GM12878 (cell line): ENCODE measurements around the gene ZDHHC14. TPM values are rescaled to one million over a fixed set of nuclear protein-coding genes. Genes with fewer than 3 reads are reported as not detected.

Experiments used
- CHD2 ChIP-seq: IDR thresholded peaks from 2 replicates; pipeline ENCODE4 v1.6.1; 2011; ENCODE audit warnings: low read depth, low read length, improper control_type of control experiment, borderline replicate concordance
- CREM ChIP-seq: IDR thresholded peaks from 2 replicates; pipeline ENCODE4 v1.6.1; 2014; ENCODE audit warnings: antibody characterized with exemption, low read depth
- E2F8 ChIP-seq: fragments of 450-650 bp; IDR thresholded peaks from 2 replicates; pipeline ENCODE4 v1.6.1; 2018; ENCODE audit warnings: mild to moderate bottlenecking, low read depth, moderate library complexity; ENCODE audit not compliant: partially characterized antibody
- JUND ChIP-seq: IDR thresholded peaks from 2 replicates; pipeline ENCODE4 v1.6.1; 2012; ENCODE audit warnings: low read depth, mild to moderate bottlenecking, low read length, improper control_type of control experiment, moderate library complexity
- SMAD5 ChIP-seq: IDR thresholded peaks from 2 replicates; pipeline ENCODE4 v1.6.1; 2016; ENCODE audit warnings: antibody characterized with exemption, low read depth
- SP1 ChIP-seq: IDR thresholded peaks from one replicate; pipeline ENCODE4 v1.6.1; 2011; ENCODE audit warnings: low read depth, low read length
- YBX1 ChIP-seq: fragments of 450-650 bp; IDR thresholded peaks from 2 replicates; pipeline ENCODE4 v1.6.1; 2016; ENCODE audit warnings: antibody characterized with exemption
- ZNF24 ChIP-seq: fragments of 450-650 bp; IDR thresholded peaks from 2 replicates; pipeline ENCODE4 v1.6.1; 2017; ENCODE audit warnings: antibody characterized with exemption, mild to moderate bottlenecking
- polyA plus RNA-seq, 11 experiments: library from polyadenylated mRNA; depleted of rRNA in 4 of 11; unstranded in 6 of 11; stranded (reverse) in 5 of 11; fragments of >200 nt; fragmentation: Nextera tagmentation in 4 of 11; fragmentation: Illumina TruSeq in 1 of 11; extraction: Ambion mirVana in 4 of 11; extraction: Trizol in 1 of 11; gene quantifications; 1 replicate in 1 of 11; 2 replicates in 10 of 11; pipeline versions ENCODE4 v1.2.1 to v1.2.3, GENCODE V29; 2011 to 2016; ENCODE audit warnings: inconsistent platforms in 2 of 11, missing spikeins in 2 of 11, low read depth in 1 of 11
- total RNA-seq, 4 experiments: library from RNA; depleted of rRNA in 3 of 4; stranded (reverse); fragments of >200 nt in 3 of 4; fragmentation: Illumina TruSeq in 1 of 4; extraction: Trizol in 1 of 4; gene quantifications; 2 replicates each; pipeline versions ENCODE4 v1.2.1 to v1.2.3, GENCODE V29; 2013 to 2021
- TF ChIP-seq, protein P1 (sequence below): fragments of 450-650 bp; IDR thresholded peaks from 2 replicates; pipeline ENCODE4 v1.6.1; 2016; ENCODE audit warnings: mild to moderate bottlenecking

The ZDHHC14 gene
- total and polyA plus RNA-seq, 10 of the 15 experiments (the other 5 are each of a cell fraction or from before 2014, with no cell fraction given): 0.15 to 16.0 (median 0.76) TPM; not detected in 1

- TF ChIP-seq, protein P1, sequence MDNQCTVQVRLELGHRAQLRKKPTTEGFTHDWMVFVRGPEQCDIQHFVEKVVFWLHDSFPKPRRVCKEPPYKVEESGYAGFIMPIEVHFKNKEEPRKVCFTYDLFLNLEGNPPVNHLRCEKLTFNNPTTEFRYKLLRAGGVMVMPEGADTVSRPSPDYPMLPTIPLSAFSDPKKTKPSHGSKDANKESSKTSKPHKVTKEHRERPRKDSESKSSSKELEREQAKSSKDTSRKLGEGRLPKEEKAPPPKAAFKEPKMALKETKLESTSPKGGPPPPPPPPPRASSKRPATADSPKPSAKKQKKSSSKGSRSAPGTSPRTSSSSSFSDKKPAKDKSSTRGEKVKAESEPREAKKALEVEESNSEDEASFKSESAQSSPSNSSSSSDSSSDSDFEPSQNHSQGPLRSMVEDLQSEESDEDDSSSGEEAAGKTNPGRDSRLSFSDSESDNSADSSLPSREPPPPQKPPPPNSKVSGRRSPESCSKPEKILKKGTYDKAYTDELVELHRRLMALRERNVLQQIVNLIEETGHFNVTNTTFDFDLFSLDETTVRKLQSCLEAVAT: no peak
- TF ChIP-seq CHD2: no peak
- no peak for TF ChIP-seq JUND
- TF ChIP-seq CREM: no peak
- TF ChIP-seq SP1: no peak
- no peak for TF ChIP-seq ZNF24
- TF ChIP-seq SMAD5: no peak
- TF ChIP-seq E2F8: no peak
- no peak for TF ChIP-seq YBX1
Observed at GRCh38 chr6:157652601-157653363, 271.8 kb downstream of the ZDHHC14 start (continued).
